Lower lobe of right lung (tissue), 2 donors: Measurements from ENCODE around the gene RBPMS2. TPM values are rescaled to one million over a fixed set of nuclear protein-coding genes. Genes with fewer than 3 reads are reported as not detected.

Experiments
- ATAC-seq, 2 donors: fragments of 200-7000 bp; cut with Tn5 transposase; one replicate each; pipeline ENCODE4 v1.9.1; 2020 to 2022; ENCODE audit warnings: mild to moderate bottlenecking in 2 of 2, moderate library complexity in 2 of 2
- DNase-seq: peaks from one replicate; pipeline ENCODE4 v3.0.0-alpha.2; 2020
- H3K27ac ChIP-seq: fragments of 200-600 bp; one replicate; pipeline ENCODE4 v1.8.0; 2022
- H3K27me3 ChIP-seq: fragments of 200-600 bp; one replicate; pipeline ENCODE4 v1.8.0; 2022; ENCODE audit warnings: low read depth
- H3K36me3 ChIP-seq: fragments of 200-600 bp; one replicate; pipeline ENCODE4 v1.8.0; 2022; ENCODE audit warnings: mild to moderate bottlenecking
- H3K4me1 ChIP-seq: fragments of 200-600 bp; one replicate; pipeline ENCODE4 v1.8.0; 2022
- H3K4me3 ChIP-seq: fragments of 200-600 bp; one replicate; pipeline ENCODE4 v1.8.0; 2022; ENCODE audit warnings: mild to moderate bottlenecking
- H3K9me3 ChIP-seq: fragments of 200-600 bp; one replicate; pipeline ENCODE4 v1.8.0; 2022
- intact Hi-C: fragments of 100-400 bp; cut with DNase I; formaldehyde crosslinking; loops from one replicate; pipeline ENCODE4 v1.11.0; 2022
- total RNA-seq: library from RNA; stranded (reverse); fragmentation: NEBNext Ultra II Directional; extraction: Animal tissue kit (Norgen Biotek cat#: 25700); gene quantifications from one replicate; pipeline ENCODE4 v1.2.1, GENCODE V29; 2021
- TF ChIP-seq, protein P1 (sequence below): fragments of 200-600 bp; IDR thresholded peaks from one replicate; pipeline ENCODE4 v1.8.0; 2022; ENCODE audit warnings: antibody characterized with exemption, mild to moderate bottlenecking
- donor health status: DM: no; HTN: yes; CAD: no; lungs with severe emphysema.

Gene RBPMS2
- total RNA-seq, 1 donor from 2014 or later: 4.0 TPM

DNA sequence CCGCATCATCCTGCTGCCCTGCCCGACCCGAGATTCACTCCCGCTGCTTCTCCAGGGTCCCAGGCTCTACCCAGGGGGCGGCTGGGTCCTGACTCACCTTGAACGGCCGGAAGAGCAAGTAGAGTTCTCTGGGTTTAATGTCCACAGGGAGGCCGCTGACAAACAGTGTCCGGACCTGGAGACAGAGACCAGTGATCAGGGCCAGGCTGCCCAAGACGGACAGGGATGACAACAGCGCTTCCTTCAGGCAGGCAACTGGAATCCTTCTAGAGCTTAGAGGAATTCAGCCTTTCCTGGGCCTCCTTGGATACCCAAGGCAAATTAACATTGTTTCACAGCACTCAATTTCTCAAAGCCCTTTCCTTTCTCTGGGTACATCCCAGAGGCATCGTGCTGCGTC, 23.9 kb downstream of the RBPMS2 start:
- TF ChIP-seq, protein P1, sequence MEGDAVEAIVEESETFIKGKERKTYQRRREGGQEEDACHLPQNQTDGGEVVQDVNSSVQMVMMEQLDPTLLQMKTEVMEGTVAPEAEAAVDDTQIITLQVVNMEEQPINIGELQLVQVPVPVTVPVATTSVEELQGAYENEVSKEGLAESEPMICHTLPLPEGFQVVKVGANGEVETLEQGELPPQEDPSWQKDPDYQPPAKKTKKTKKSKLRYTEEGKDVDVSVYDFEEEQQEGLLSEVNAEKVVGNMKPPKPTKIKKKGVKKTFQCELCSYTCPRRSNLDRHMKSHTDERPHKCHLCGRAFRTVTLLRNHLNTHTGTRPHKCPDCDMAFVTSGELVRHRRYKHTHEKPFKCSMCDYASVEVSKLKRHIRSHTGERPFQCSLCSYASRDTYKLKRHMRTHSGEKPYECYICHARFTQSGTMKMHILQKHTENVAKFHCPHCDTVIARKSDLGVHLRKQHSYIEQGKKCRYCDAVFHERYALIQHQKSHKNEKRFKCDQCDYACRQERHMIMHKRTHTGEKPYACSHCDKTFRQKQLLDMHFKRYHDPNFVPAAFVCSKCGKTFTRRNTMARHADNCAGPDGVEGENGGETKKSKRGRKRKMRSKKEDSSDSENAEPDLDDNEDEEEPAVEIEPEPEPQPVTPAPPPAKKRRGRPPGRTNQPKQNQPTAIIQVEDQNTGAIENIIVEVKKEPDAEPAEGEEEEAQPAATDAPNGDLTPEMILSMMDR: no peak
- no peak overlapping the region for H3K27ac ChIP-seq
- ATAC-seq (no peak), DNase-seq (no peak)
- H3K27me3 ChIP-seq: no peaks in the 10 kb centered on the region
- no peaks in the 10 kb centered on the region for H3K4me1 ChIP-seq
- H3K9me3 ChIP-seq: no peaks in the 10 kb centered on the region
- intact Hi-C loops: loop anchor here (10.0 kb wide), 1 partner anchor 53 kb away; no protein-coding TSS in a partner anchor
- no peak overlapping the region for H3K4me3 ChIP-seq
- H3K36me3 ChIP-seq: no peaks in the 10 kb centered on the region

DNA sequence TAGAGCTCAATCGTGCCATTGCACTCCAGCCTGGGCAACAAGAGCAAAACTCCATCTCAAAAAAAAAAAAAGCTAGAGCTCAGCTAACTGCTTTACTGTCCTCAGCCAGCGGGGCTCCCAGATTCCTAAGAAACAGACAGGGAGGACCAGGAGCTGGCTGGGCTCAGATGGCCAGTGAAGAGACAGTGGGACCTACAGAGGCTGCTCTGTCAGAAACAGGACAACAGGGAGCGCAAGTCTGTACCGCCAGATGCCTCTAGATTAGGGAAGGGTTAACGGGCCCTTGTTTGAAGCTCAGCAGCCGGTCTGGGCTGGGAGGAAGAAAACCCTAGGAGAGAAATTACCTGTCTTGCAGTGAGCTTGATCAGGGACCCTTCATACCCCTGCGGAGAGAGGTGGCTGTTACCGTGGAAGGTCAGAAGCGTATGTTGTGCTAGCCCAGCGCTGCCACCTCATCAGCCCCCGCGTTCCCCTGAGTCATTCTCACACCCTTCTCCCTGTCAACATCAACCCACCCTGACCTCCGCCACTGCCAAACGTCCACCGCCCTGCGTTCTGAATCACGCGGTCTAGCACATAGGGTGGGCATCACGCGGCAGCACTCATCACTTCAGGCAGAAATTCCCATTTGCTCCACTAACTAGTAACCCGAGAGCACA, 25.3 kb downstream of the RBPMS2 start:
- Histone ChIP-seq H3K4me3 (no peak overlapping the region), H3K27me3 (no peaks in the 10 kb centered on the region), H3K27ac (no peak overlapping the region), H3K36me3 (no peaks in the 10 kb centered on the region), H3K4me1 (no peaks in the 10 kb centered on the region), H3K9me3 (no peaks in the 10 kb centered on the region)
- ATAC-seq: no peak
- intact Hi-C loops: loop anchor here (10.0 kb wide), 1 partner anchor 55 kb away; no protein-coding TSS in a partner anchor
- TF ChIP-seq, protein P1: no peak
- no peak for DNase-seq

DNA sequence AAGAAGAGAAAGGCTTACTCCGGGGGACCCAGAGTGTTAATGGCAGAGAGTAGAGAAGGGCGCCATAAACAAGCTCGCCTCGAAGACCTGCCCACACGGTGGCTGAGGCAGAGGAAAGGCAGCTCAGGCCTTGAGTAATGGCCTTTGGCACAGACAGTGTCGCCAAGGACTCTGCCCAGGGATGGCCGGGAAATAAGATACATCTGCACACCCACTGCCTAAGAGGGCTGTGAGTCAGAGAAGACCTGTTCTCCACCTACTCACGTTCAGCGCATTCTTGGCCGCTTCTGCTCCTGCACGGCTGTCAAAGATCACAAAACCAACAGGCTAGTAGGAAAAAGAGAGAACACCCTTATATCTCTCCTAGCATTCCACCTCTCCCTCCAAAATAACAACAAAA, 26.2 kb downstream of the RBPMS2 start:
- TF ChIP-seq, protein P1: no peak
- no peaks in the 10 kb centered on the region for H3K4me1 ChIP-seq

DNA sequence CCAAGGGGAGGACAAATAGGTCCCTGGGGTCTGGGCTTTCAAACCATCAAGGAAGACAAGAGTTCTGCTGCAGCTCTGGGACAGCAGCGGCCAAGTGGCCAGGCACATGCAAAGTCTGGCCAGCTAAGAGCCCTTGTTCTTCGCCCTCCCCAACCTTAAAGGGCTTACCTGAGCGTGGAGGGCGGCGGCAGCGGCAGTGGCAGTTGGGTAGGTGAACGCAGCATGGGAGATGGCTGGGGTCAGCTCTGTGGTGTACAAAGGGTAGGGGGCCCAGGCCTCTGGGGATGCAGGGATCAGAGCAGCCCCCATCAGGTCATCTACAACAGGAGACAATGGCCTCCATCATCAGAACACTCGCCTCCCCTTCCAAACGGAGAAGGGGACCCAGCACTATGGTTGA, 27.1 kb downstream of the RBPMS2 start:
- TF ChIP-seq, protein P1: no peak
- no peak overlapping the region for H3K27ac ChIP-seq
- intact Hi-C loops: no loop called here

More for the DNA sequence above, 26.2 kb downstream of the RBPMS2 start:
- intact Hi-C loops: no loop called here
- no peak overlapping the region for H3K27ac ChIP-seq
- H3K27me3 ChIP-seq: no peaks in the 10 kb centered on the region
- ATAC-seq (no peak), DNase-seq (no peak)
- no peaks in the 10 kb centered on the region for H3K36me3 ChIP-seq
- H3K4me3 ChIP-seq: no peak overlapping the region
- no peaks in the 10 kb centered on the region for H3K9me3 ChIP-seq

DNA sequence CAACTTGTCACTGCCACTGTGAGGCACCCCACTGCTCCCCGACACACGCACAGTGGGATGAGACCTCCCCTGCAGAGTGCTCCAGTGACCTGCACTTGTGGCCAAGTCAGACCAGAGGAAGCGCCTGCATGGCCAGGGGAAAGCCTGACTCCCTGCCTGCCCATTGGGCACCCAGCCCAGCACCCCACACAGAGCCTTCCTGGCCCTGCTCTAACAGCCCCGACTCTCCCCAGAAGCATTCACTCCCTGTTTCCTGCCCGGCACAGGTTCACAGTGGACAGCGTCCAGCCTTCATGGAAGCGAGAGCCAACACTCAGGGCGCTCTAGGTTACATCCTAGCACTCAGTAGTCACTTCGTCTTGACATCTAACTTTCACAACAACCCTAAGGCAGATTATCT, 27.8 kb downstream of the RBPMS2 start:
- ATAC-seq (peak in 1 of 2 donors; percentile 12), DNase-seq (no peak)
- Histone ChIP-seq H3K27ac (no peak overlapping the region), H3K4me3 (no peak overlapping the region), H3K9me3 (no peaks in the 10 kb centered on the region), H3K27me3 (no peaks in the 10 kb centered on the region), H3K36me3 (no peaks in the 10 kb centered on the region), H3K4me1 (no peaks in the 10 kb centered on the region)
- TF ChIP-seq, protein P1: no peak
- intact Hi-C loops: no loop called here

More for the DNA sequence above, 27.1 kb downstream of the RBPMS2 start:
- no peaks in the 10 kb centered on the region for H3K4me1 ChIP-seq
- H3K9me3 ChIP-seq: no peaks in the 10 kb centered on the region
- DNase-seq (no peak), ATAC-seq (no peak)
- H3K36me3 ChIP-seq: no peaks in the 10 kb centered on the region
- no peak overlapping the region for H3K4me3 ChIP-seq
- no peaks in the 10 kb centered on the region for H3K27me3 ChIP-seq
